ENCODE results near the gene APOF.
"Not testable (repeated sequence)": the region's sequence is repeated elsewhere in the genome, so short reads cannot be mapped to it uniquely, and the experiment has no call there.

Gene APOF

GRCh38 chr12:56362130-56363059, at the start of gene APOF:
Gene APOF, minus strand, starts transcription at chr12:56362857. Its CDS starts 112 bp downstream, at chr12:56362745.
- no peak for TF ChIP-seq CTCF (IDR thresholded peaks at IDR 0.05; ENCODE audit: control extremely low read depth, extremely low read depth, low read depth, missing control alignments)
- no peak for DNase-seq (ENCODE audit: extremely low spot score)
- CTCF ChIA-PET: interaction anchor here (0.8 to 4.3 kb wide), 5 partner anchors 24 to 104 kb away, joined by 3 to 30 read pairs (median 3); partner anchors contain the start of genes ANKRD52 and IL23A
- POLR2A ChIA-PET: interaction anchor here (0.6 to 3.6 kb wide), 2 partner anchors 12 to 46 kb away, joined by 5 to 29 read pairs; no protein-coding TSS in a partner anchor

- CTCF ChIA-PET: interaction anchor here (1.0 to 1.5 kb wide), 4 partner anchors 11 to 103 kb away, joined by 3 to 4 read pairs (median 4); partner anchors contain the start of gene TIMELESS
- POLR2A ChIA-PET: no interaction called here
- TF ChIP-seq CTCF (IDR thresholded peaks at IDR 0.05; ENCODE audit: control extremely low read depth, extremely low read depth, low read depth, missing control alignments): no peak
- DNase-seq (ENCODE audit: extremely low spot score): no peak
These were observed 49.4 kb upstream of the APOF start for GRCh38 chr12:56411781-56412639.

GRCh38 chr12:56410768-56411167, 48.1 kb upstream of the APOF start:
- POLR2A ChIA-PET: interaction anchor here (2.1 kb wide), 1 partner anchor 51 kb away, joined by 6 read pairs; the partner anchor contains the start of gene STAT2
- DNase-seq (ENCODE audit: extremely low spot score): no peak
- CTCF ChIA-PET: interaction anchor here (0.8 to 1.2 kb wide), 4 partner anchors 24 to 673 kb away, joined by 3 to 4 read pairs (median 3); no protein-coding TSS in a partner anchor
- no peak for TF ChIP-seq CTCF (IDR thresholded peaks at IDR 0.05; ENCODE audit: control extremely low read depth, extremely low read depth, low read depth, missing control alignments)

GRCh38 chr12:56408799-56409417, 46.3 kb upstream of the APOF start:
- ChIA-PET CTCF (no interaction called here), POLR2A (interaction anchor here (0.7 kb wide), 1 partner anchor 47 kb away, joined by 5 read pairs; no protein-coding TSS in a partner anchor)
- no peak for DNase-seq (ENCODE audit: extremely low spot score)
- TF ChIP-seq CTCF (IDR thresholded peaks at IDR 0.05; ENCODE audit: control extremely low read depth, extremely low read depth, low read depth, missing control alignments): no peak

- POLR2A ChIA-PET; CTCF ChIA-PET; DNase-seq (ENCODE audit: extremely low spot score): not testable (repeated sequence)
These were observed 41.6 kb upstream of the APOF start for GRCh38 chr12:56404227-56404626.

GRCh38 chr12:56401612-56402011, 39.0 kb upstream of the APOF start:
- DNase-seq (ENCODE audit: extremely low spot score); POLR2A ChIA-PET; CTCF ChIA-PET: not testable (repeated sequence)

GRCh38 chr12:56401125-56401524, 38.5 kb upstream of the APOF start:
- CTCF ChIA-PET; DNase-seq (ENCODE audit: extremely low spot score); POLR2A ChIA-PET: not testable (repeated sequence)

- CTCF ChIA-PET; POLR2A ChIA-PET; DNase-seq (ENCODE audit: extremely low spot score): not testable (repeated sequence)
These were observed 36.8 kb upstream of the APOF start for GRCh38 chr12:56399466-56399865.
